ENCODE measurements around the gene CRYGB.

GRCh38 chr2:208174144-208174543 lies 28.2 kb upstream of the CRYGB start:
- TF ChIP-seq CTCF (IDR thresholded peaks at IDR 0.05; ENCODE audit: insufficient read depth, low read length, poor library complexity, severe bottlenecking) (no peak), EZH2phosphoT487 (conservative IDR thresholded peaks at IDR 0.05; ENCODE audit: low read length) (no peak)

Measured in SU-DHL-6 (cell line).